ENCODE measurements around the gene TNNI3.

Gene TNNI3

DNA sequence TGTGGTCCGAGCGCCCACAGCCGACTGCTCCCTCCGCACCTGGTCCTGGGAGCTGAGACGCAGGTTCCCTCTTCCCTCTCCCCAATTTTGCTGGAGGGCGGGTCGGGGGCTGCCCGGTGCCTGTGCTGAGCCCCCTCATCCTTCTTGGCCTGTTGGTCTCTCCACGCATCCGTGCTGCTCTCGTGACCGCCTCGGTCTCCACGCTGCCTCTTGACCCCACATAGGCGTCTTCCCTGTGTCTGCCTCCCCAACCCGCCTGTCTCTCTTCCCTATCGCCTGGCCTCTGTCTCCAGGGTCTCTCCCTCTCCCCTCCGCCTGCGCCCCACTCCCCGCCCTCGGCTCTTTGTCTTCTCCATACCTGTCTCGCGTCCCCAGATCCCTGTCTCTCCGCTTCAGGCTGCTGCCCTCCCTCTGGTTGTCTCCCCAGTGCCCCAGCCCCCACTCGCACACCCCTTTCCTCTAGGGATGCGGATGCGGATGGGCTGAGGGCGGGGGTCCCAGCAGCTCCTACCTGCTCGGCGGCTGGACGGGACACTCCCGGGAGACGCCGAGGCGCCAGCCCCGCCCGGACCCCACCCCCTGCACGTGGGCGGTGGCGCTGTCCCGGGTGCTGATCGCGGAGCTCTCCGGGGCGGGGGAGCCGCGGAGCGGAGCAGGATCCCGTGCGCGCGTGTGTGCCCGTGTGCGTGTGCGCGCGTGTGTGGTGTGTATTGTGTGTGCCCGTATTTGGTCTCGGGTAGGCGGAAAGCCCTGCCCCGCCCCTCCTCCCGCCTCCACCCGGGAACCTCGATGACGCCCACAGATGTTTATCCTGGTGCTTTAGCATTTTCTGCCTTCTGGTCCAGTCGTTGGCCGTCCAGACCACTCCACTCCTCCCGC lies 22.3 kb upstream of the TNNI3 start, which contains the start of gene SYT5:
Gene SYT5, minus strand, starts transcription at position 684 of the 879 bp plus-strand sequence. CDS start 1,248 bp downstream, outside the sequence.
- Histone ChIP-seq H3K36me3 (replicated peaks; ENCODE audit: low read depth, low read length) (no peaks in the 10 kb centered on the region), H3K9ac (ENCODE audit: low read length) (no peak within 1 kb of the TSS), H3K4me3 (ENCODE audit: low read length) (no peak within 1 kb of the TSS), H3K79me2 (ENCODE audit: low read length) (no peaks in the 10 kb centered on the region), H3K4me2 (ENCODE audit: low read length) (no peak within 1 kb of the TSS), H3K27ac (ENCODE audit: low read length) (no peak within 1 kb of the TSS), H3K4me1 (ENCODE audit: low read length) (no peaks in the 10 kb centered on the region), H3K27me3 (ENCODE audit: low read depth, low read length) (0 out of 2 replicates have a peak, but pooled peaks cover 3% of the 10 kb centered on the region), H2AFZ (ENCODE audit: low read depth, low read length) (no peak within 1 kb of the TSS), H3K9me3 (ENCODE audit: insufficient read depth, low read length) (no peaks in the 10 kb centered on the region), H4K20me1 (ENCODE audit: insufficient read depth, low read length) (no peaks in the 10 kb centered on the region)
- TF ChIP-seq, protein P1, sequence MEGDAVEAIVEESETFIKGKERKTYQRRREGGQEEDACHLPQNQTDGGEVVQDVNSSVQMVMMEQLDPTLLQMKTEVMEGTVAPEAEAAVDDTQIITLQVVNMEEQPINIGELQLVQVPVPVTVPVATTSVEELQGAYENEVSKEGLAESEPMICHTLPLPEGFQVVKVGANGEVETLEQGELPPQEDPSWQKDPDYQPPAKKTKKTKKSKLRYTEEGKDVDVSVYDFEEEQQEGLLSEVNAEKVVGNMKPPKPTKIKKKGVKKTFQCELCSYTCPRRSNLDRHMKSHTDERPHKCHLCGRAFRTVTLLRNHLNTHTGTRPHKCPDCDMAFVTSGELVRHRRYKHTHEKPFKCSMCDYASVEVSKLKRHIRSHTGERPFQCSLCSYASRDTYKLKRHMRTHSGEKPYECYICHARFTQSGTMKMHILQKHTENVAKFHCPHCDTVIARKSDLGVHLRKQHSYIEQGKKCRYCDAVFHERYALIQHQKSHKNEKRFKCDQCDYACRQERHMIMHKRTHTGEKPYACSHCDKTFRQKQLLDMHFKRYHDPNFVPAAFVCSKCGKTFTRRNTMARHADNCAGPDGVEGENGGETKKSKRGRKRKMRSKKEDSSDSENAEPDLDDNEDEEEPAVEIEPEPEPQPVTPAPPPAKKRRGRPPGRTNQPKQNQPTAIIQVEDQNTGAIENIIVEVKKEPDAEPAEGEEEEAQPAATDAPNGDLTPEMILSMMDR (IDR thresholded peaks at IDR 0.05; ENCODE audit: low read depth, low read length): no peak
- TF ChIP-seq EZH2phosphoT487 (IDR thresholded peaks at IDR 0.05; ENCODE audit: low read depth): no peak

DNA sequence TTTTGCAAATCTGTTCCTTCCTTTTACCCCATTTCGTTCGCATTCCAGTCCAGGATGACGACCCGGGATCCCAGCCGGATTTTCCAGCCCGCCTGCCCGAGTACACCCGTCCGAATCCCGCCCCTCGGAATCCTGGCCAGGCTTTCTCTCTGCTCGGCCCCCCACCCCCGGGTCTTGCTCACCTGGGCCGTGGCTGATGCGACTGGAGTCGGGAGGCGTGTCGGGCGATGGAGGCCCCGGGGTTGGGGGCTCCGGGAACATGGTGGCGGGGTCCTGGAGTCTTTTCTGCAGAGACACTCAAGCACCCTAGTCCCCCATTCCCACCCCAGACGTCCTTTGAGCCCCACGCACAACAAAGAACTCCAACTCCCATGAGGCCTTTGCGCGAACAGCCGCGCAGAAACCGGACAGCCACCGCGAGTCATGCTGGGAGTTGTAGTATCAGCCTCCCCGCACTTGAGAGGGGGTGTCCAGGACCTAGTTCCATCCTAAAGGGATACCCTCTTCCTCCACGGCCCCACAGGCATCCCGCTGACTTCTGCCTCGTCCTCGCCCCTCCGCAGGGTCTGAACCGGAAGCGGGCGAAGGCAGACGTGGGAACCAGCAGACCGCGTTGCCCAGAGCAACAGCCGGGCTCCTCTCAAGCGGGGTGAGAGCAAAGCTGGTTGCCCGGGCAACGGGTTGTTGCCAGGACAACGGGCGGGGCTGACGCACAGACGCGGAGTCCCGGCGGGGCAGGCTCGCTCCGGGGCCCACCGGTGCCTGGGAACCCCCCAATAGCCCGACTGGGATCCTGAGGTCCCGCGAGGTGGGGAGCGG lies 21.5 kb upstream of the TNNI3 start:
- no peaks in the 10 kb centered on the region for H4K20me1 ChIP-seq (ENCODE audit: insufficient read depth, low read length)
- H3K79me2 ChIP-seq (ENCODE audit: low read length): no peaks in the 10 kb centered on the region
- TF ChIP-seq, protein P1 (IDR thresholded peaks at IDR 0.05; ENCODE audit: low read depth, low read length): no peak
- no peak for TF ChIP-seq EZH2phosphoT487 (IDR thresholded peaks at IDR 0.05; ENCODE audit: low read depth)
- no peaks in the 10 kb centered on the region for H3K4me1 ChIP-seq (ENCODE audit: low read length)
- no peak overlapping the region for H3K9ac ChIP-seq (ENCODE audit: low read length)
- 0 out of 2 replicates have a peak, but pooled peaks cover 3% of the 10 kb centered on the region for H3K27me3 ChIP-seq (ENCODE audit: low read depth, low read length)
- H3K4me2 ChIP-seq (ENCODE audit: low read length): no peak overlapping the region
- no peak overlapping the region for H2AFZ ChIP-seq (ENCODE audit: low read depth, low read length)
- no peak overlapping the region for H3K27ac ChIP-seq (ENCODE audit: low read length)
- H3K9me3 ChIP-seq (ENCODE audit: insufficient read depth, low read length): no peaks in the 10 kb centered on the region
- H3K36me3 ChIP-seq (replicated peaks; ENCODE audit: low read depth, low read length): no peaks in the 10 kb centered on the region
- no peak overlapping the region for H3K4me3 ChIP-seq (ENCODE audit: low read length)

DNA sequence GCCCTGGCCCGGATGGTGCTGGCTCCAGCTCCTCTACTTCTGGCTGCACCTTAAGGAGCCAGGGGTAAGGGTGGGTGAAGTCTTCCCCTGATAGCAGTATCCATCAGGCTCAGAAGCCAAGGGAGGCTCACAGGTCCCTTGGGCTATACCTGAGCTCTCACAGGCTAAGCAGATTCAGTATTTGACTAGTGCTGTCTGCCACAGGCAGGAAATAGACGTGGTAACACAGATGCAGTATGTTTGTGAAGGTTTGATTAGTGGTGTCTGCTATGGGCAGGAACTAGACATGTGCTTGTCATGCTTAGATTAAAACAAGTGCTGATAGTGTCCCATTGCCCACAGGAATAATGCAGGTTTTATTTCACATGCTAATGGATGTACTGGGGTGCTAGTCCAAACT lies 18.5 kb upstream of the TNNI3 start:
- TF ChIP-seq EZH2phosphoT487 (IDR thresholded peaks at IDR 0.05; ENCODE audit: low read depth): no peak
- TF ChIP-seq, protein P1 (IDR thresholded peaks at IDR 0.05; ENCODE audit: low read depth, low read length): no peak
- no peaks in the 10 kb centered on the region for H4K20me1 ChIP-seq (ENCODE audit: insufficient read depth, low read length)
- H3K27me3 ChIP-seq (ENCODE audit: low read depth, low read length): no peaks in the 10 kb centered on the region
- H3K36me3 ChIP-seq (replicated peaks; ENCODE audit: low read depth, low read length): no peaks in the 10 kb centered on the region
- no peaks in the 10 kb centered on the region for H3K9me3 ChIP-seq (ENCODE audit: insufficient read depth, low read length)
- no peaks in the 10 kb centered on the region for H3K4me1 ChIP-seq (ENCODE audit: low read length)
- H3K79me2 ChIP-seq (ENCODE audit: low read length): no peaks in the 10 kb centered on the region
- H3K27ac ChIP-seq (ENCODE audit: low read length): no peak overlapping the region
- H3K4me2 ChIP-seq (ENCODE audit: low read length): no peak overlapping the region
- no peak overlapping the region for H2AFZ ChIP-seq (ENCODE audit: low read depth, low read length)
- no peak overlapping the region for H3K9ac ChIP-seq (ENCODE audit: low read length)
- no peak overlapping the region for H3K4me3 ChIP-seq (ENCODE audit: low read length)

Measured in OCI-LY3 (cell line).